Measurements from ENCODE around the gene KRTAP20-1. TPM values are rescaled to one million over a fixed set of nuclear protein-coding genes. Genes with fewer than 3 reads are reported as not detected.

KRTAP20-1 gene, protein sequence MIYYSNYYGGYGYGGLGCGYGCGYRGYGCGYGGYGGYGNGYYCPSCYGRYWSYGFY
- total RNA-seq (2022) (not detected in 2 replicates), Bru-seq, nascent RNA (not detected), BruChase-seq, experiment 1, labeled RNA remaining after a 6-hour chase (not detected), BruChase-seq, experiment 2, labeled RNA remaining after a 2-hour chase (not detected)
- long read RNA-seq, result 0 reads

DNA sequence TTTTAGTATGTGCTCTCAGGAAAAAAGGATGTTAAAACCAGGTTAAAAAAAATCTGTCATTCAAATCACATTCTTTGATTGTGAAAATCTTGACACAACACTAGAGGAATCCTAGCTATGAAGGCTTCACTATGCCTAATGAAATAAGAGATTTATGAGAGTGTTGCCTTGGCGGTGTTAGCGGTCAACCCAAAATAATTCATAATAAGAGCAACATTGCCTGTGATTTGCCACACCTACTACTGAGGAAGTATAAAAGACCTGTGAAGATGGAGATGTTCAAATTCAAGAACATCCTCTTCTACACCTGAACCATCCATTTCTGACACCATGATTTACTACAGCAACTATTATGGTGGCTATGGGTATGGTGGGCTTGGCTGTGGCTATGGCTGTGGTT lies at the start of gene KRTAP20-1:
Gene KRTAP20-1, plus strand, starts transcription at position 301 of the 400 bp plus-strand sequence. Its CDS starts 30 bp downstream, at position 331.
- Mint-ChIP-seq H3K36me3 (ENCODE audit: insufficient read depth, unreplicated experiment) (no peaks in the 10 kb centered on the region), H3K27ac (ENCODE audit: low read depth, unreplicated experiment) (no peak within 1 kb of the TSS), H3K4me3 (ENCODE audit: unreplicated experiment) (no peak within 1 kb of the TSS), H3K4me1 (ENCODE audit: insufficient read depth, unreplicated experiment) (no peaks in the 10 kb centered on the region), H3K27me3 (ENCODE audit: insufficient read depth, unreplicated experiment) (no peaks in the 10 kb centered on the region), H3K9me3 (ENCODE audit: unreplicated experiment) (no peaks in the 10 kb centered on the region)
- TF ChIP-seq CTCF (IDR thresholded peaks at IDR 0.05; ENCODE audit: unreplicated experiment), result no peak
- no TSS peak for BruUV-seq (replicated peaks)
- no peak for DNase-seq (ENCODE audit: unreplicated experiment)
- ChIA-PET CTCF (no interaction called here), POLR2A (no interaction called here)
- intact Hi-C loops (cut with micrococcal nuclease), result no loop called here

GRCh38 chr21:30567617-30568016 lies 48.6 kb upstream of the KRTAP20-1 start:
- CTCF ChIA-PET, result no interaction called here
- Mint-ChIP-seq H3K27ac (ENCODE audit: low read depth, unreplicated experiment) (no peak overlapping the region), H3K27me3 (ENCODE audit: insufficient read depth, unreplicated experiment) (peaks cover 15% of the 10 kb centered on the region), H3K36me3 (ENCODE audit: insufficient read depth, unreplicated experiment) (no peaks in the 10 kb centered on the region), H3K4me1 (ENCODE audit: insufficient read depth, unreplicated experiment) (no peaks in the 10 kb centered on the region), H3K9me3 (ENCODE audit: unreplicated experiment) (peaks cover 10% of the 10 kb centered on the region), H3K4me3 (ENCODE audit: unreplicated experiment) (no peak overlapping the region)
- DNase-seq (ENCODE audit: unreplicated experiment), result no peak
- POLR2A ChIA-PET, result interaction anchor here (0.6 kb wide), 1 partner anchor 14 kb away, joined by 3 read pairs; no protein-coding TSS in a partner anchor
- no TSS peak for BruUV-seq (replicated peaks)
- TF ChIP-seq CTCF (IDR thresholded peaks at IDR 0.05; ENCODE audit: unreplicated experiment), result no peak
- intact Hi-C loops (cut with micrococcal nuclease), result no loop called here

GRCh38 chr21:30577766-30578165 lies 38.5 kb upstream of the KRTAP20-1 start:
- H3K27ac Mint-ChIP-seq (ENCODE audit: low read depth, unreplicated experiment), result no peak overlapping the region
- intact Hi-C loops (cut with micrococcal nuclease), result no loop called here
- no peaks in the 10 kb centered on the region for H3K27me3 Mint-ChIP-seq (ENCODE audit: insufficient read depth, unreplicated experiment)
- H3K36me3 Mint-ChIP-seq (ENCODE audit: insufficient read depth, unreplicated experiment), result no peaks in the 10 kb centered on the region
- BruUV-seq (replicated peaks), result no TSS peak
- no peak for DNase-seq (ENCODE audit: unreplicated experiment)
- H3K4me3 Mint-ChIP-seq (ENCODE audit: unreplicated experiment), result no peak overlapping the region
- H3K4me1 Mint-ChIP-seq (ENCODE audit: insufficient read depth, unreplicated experiment), result no peaks in the 10 kb centered on the region
- ChIA-PET CTCF (no interaction called here), POLR2A (no interaction called here)
- H3K9me3 Mint-ChIP-seq (ENCODE audit: unreplicated experiment), result no peaks in the 10 kb centered on the region
- TF ChIP-seq CTCF (IDR thresholded peaks at IDR 0.05; ENCODE audit: unreplicated experiment), result no peak

GRCh38 chr21:30579346-30579745 lies 36.9 kb upstream of the KRTAP20-1 start:
- no peak for DNase-seq (ENCODE audit: unreplicated experiment)
- BruUV-seq (replicated peaks), result no TSS peak
- Mint-ChIP-seq H3K4me1 (ENCODE audit: insufficient read depth, unreplicated experiment) (no peaks in the 10 kb centered on the region), H3K9me3 (ENCODE audit: unreplicated experiment) (no peaks in the 10 kb centered on the region), H3K4me3 (ENCODE audit: unreplicated experiment) (no peak overlapping the region), H3K36me3 (ENCODE audit: insufficient read depth, unreplicated experiment) (no peaks in the 10 kb centered on the region), H3K27me3 (ENCODE audit: insufficient read depth, unreplicated experiment) (peaks cover 11% of the 10 kb centered on the region), H3K27ac (ENCODE audit: low read depth, unreplicated experiment) (no peak overlapping the region)
- ChIA-PET POLR2A (no interaction called here), CTCF (no interaction called here)
- intact Hi-C loops (cut with micrococcal nuclease), result no loop called here
- TF ChIP-seq CTCF (IDR thresholded peaks at IDR 0.05; ENCODE audit: unreplicated experiment), result no peak

Data from MCF 10A (cell line).